ENCODE measurements around the gene SLC6A6. TPM values are rescaled to one million over a fixed set of nuclear protein-coding genes. Genes with fewer than 3 reads are reported as not detected.

The SLC6A6 gene
- total RNA-seq, 1 experiment from 2014 or later: 72.6 TPM

GRCh38 chr3:14450506-14450905 is 48.1 kb downstream of the SLC6A6 start:
- Histone ChIP-seq H2BK15ac (ENCODE audit: low read depth, low read length) (no peak overlapping the region), H4K8ac (replicated peaks; ENCODE audit: insufficient read length, low read depth, low read length) (no peak overlapping the region), H3K18ac (ENCODE audit: insufficient read length, low read depth, low read length) (no peak overlapping the region), H3K4me2 (ENCODE audit: insufficient read depth, insufficient read length, low read length) (no peak overlapping the region), H4K5ac (ENCODE audit: insufficient read length, low read depth, low read length) (no peak overlapping the region), H4K20me1 (ENCODE audit: control insufficient read depth, insufficient read depth, insufficient read length) (no peaks in the 10 kb centered on the region), H3T11ph (ENCODE audit: low read length) (no peak overlapping the region), H2BK12ac (ENCODE audit: insufficient read length, low read depth, low read length) (no peak overlapping the region), H3K79me1 (ENCODE audit: insufficient read depth, low read depth, low read length, poor library complexity, severe bottlenecking) (no peaks in the 10 kb centered on the region), H2BK20ac (ENCODE audit: low read depth, low read length, poor library complexity, severe bottlenecking) (no peak overlapping the region), H3K9me3 (ENCODE audit: control insufficient read depth, low read depth, low read length) (no peaks in the 10 kb centered on the region), H3K79me2 (ENCODE audit: insufficient read depth, low read length) (no peaks in the 10 kb centered on the region), H4K91ac (ENCODE audit: insufficient read length, low read depth, low read length) (no peak overlapping the region), H2BK120ac (ENCODE audit: low read depth, low read length, poor library complexity, severe bottlenecking) (no peak overlapping the region), H2AFZ (ENCODE audit: low read length) (no peak overlapping the region), H3K14ac (ENCODE audit: insufficient read depth, low read length) (no peak overlapping the region), H3K4ac (ENCODE audit: low read depth, low read length) (no peak overlapping the region), H3K56ac (ENCODE audit: insufficient read length, low read depth, low read length) (no peak overlapping the region), H3K27ac (ENCODE audit: insufficient read length, low read depth, low read length) (no peak overlapping the region), H2BK5ac (ENCODE audit: insufficient read length, low read length) (no peak overlapping the region), H3K9ac (ENCODE audit: extremely low read depth, insufficient read length, low read length) (no peak overlapping the region), H2AK5ac (ENCODE audit: insufficient read length, low read length) (no peak overlapping the region), H3K27me3 (ENCODE audit: insufficient read depth, low read length) (no peaks in the 10 kb centered on the region), H3K4me1 (ENCODE audit: insufficient read depth, low read length) (no peaks in the 10 kb centered on the region), H3K23ac (ENCODE audit: insufficient read length, low read depth, low read length) (no peak overlapping the region), H3K23me2 (ENCODE audit: insufficient read length, low read depth, low read length, poor library complexity, severe bottlenecking) (no peaks in the 10 kb centered on the region)
- H3K27ac Mint-ChIP-seq: no peak overlapping the region
- no peak for TF ChIP-seq CTCF (conservative IDR thresholded peaks at IDR 0.05)
- H3K4me1 Mint-ChIP-seq: peaks cover 3 to 4% of the 10 kb centered on the region in 2 experiments; a peak in 2 of 4 replicates
- WGBS (ENCODE audit: extremely low coverage, insufficient read length, low lambda C conversion rate): no CpG with 5 or more reads among the region's 3 CpGs
- no peak for DNase-seq
- peaks cover 57 to 93% (median 57%) of the 10 kb centered on the region in 3 experiments for H3K36me3 Mint-ChIP-seq (ENCODE audit: insufficient read depth in 1 of 3, low read depth in 3 of 3)
- no peaks in the 10 kb centered on the region for H3K27me3 Mint-ChIP-seq (ENCODE audit: low read depth)
- no peaks in the 10 kb centered on the region; a peak in 2 of 5 replicates for H3K9me3 Mint-ChIP-seq
- no peak overlapping the region for H3K4me3 Mint-ChIP-seq

Measured in H9 (cell line).